Measurements from ENCODE around the gene IRGQ.

GRCh38 chr19:43545276-43545675, 50.7 kb downstream of the IRGQ start:
- TF ChIP-seq EZH2phosphoT487 (IDR thresholded peaks at IDR 0.05; ENCODE audit: insufficient read depth, low read depth) (no peak), EZH2 (IDR thresholded peaks at IDR 0.05; ENCODE audit: insufficient read depth, poor library complexity, severe bottlenecking) (no peak)

Measured in GM23248 (cell line).